Panc1 (cell line): Measurements from ENCODE around the gene AEBP1. TPM values are rescaled to one million over a fixed set of nuclear protein-coding genes. Genes with fewer than 3 reads are reported as not detected.

Experiments
- ATAC-seq: fragments of 200-7000 bp; cut with Tn5 transposase; 2 replicates; pipeline ENCODE4 v1.9.1; 2020; ENCODE audit warnings: mild to moderate bottlenecking, moderate library complexity
- BruUV-seq: library from RNA; stranded (reverse); fragments of 400-500 nt; replicated peaks from 2 replicates; lab custom pipeline; 2021; lab: Mats Ljungman, UMichigan
- CTCF ChIA-PET: fragments of 300-600 bp; sonication (Branson Sonifier 250); formaldehyde crosslinking; loops from one replicate; lab custom pipeline; 2022; ENCODE audit warnings: antibody characterized with exemption; lab: Charles Lee
- POLR2A ChIA-PET: fragments of 300-600 bp; sonication (Branson Sonifier 250); formaldehyde crosslinking; loops from one replicate; lab custom pipeline; 2022; ENCODE audit warnings: antibody characterized with exemption; lab: Charles Lee
- DNase-seq: peaks from one replicate; pipeline ENCODE4 v3.0.0-alpha.2; 2010; ENCODE audit warnings: low read depth, low spot score
- H3K27ac ChIP-seq: 2 replicates; pipeline ENCODE4 v1.5.1; 2011; ENCODE audit warnings: mild to moderate bottlenecking, low read length, inconsistent platforms
- H3K27me3 ChIP-seq: fragments of 200-500 bp; sonication (Bioruptor generic); 2 replicates; pipeline ENCODE4 v1.6.0; 2014; ENCODE audit warnings: low read length, inconsistent platforms; ENCODE audit not compliant: control insufficient read depth, insufficient read depth
- H3K36me3 ChIP-seq: fragments of 200-500 bp; sonication (Bioruptor generic); 2 replicates; pipeline ENCODE4 v1.5.1; 2014; ENCODE audit warnings: inconsistent platforms, mild to moderate bottlenecking, low read length, moderate library complexity; ENCODE audit not compliant: control insufficient read depth, insufficient read depth
- H3K4me1 ChIP-seq: 2 replicates; pipeline ENCODE4 v1.5.1; 2011; ENCODE audit warnings: inconsistent platforms, mild to moderate bottlenecking, low read length, moderate library complexity; ENCODE audit not compliant: control insufficient read depth, insufficient read depth
- H3K4me3 ChIP-seq, 2 experiments: 2 replicates each; pipeline ENCODE4 v1.5.1; 2011 to 2012; ENCODE audit warnings: low read depth in 2 of 2, low read length in 2 of 2, mild to moderate bottlenecking in 2 of 2, inconsistent platforms in 1 of 2, moderate library complexity in 1 of 2
- H3K9me3 ChIP-seq: fragments of 200-500 bp; sonication (Bioruptor generic); 2 replicates; pipeline ENCODE4 v1.5.1; 2014; ENCODE audit warnings: low read depth, mild to moderate bottlenecking, inconsistent platforms, low read length, moderate library complexity; ENCODE audit not compliant: control insufficient read depth, insufficient read depth
- CTCF ChIP-seq: fragments of 450-650 bp; IDR thresholded peaks from 2 replicates; pipeline ENCODE4 v1.5.1; 2017; ENCODE audit warnings: mild to moderate bottlenecking
- POLR2AphosphoS5 ChIP-seq: IDR thresholded peaks from 2 replicates; pipeline ENCODE4 v1.6.1; 2012; ENCODE audit warnings: mild to moderate bottlenecking, low read depth, low read length, moderate library complexity
- REST ChIP-seq, 2 experiments: IDR thresholded peaks; 2 replicates each; pipeline ENCODE4 v1.6.1; 2011 to 2012; ENCODE audit warnings: low read depth in 2 of 2, control low read depth in 1 of 2, low read length in 1 of 2, mild to moderate bottlenecking in 1 of 2, moderate library complexity in 1 of 2; ENCODE audit not compliant: insufficient read depth in 1 of 2
- SIN3A ChIP-seq: IDR thresholded peaks from 2 replicates; pipeline ENCODE4 v1.6.1; 2012; ENCODE audit warnings: low read depth, mild to moderate bottlenecking, low read length, moderate library complexity, borderline replicate concordance; ENCODE audit not compliant: insufficient read depth
- TCF7L2 ChIP-seq: IDR thresholded peaks from 2 replicates; pipeline ENCODE4 v1.6.1; 2011; ENCODE audit warnings: mild to moderate bottlenecking, low read depth, low read length, inconsistent platforms
- in situ Hi-C: cut with HindIII; loops from 2 replicates; pipeline ENCODE4 v1.10.0; 2016; ENCODE audit warnings: low sequenced_read_pairs, low pct_unique_long_range_greater_than_20kb
- intact Hi-C: fragments of 100-400 bp; cut with micrococcal nuclease; formaldehyde crosslinking; loops from one replicate; pipeline ENCODE4 v1.10.0; 2022; ENCODE audit not compliant: unreplicated experiment
- total RNA-seq: library from RNA; stranded (reverse); gene quantifications from one replicate; pipeline ENCODE4 v1.2.1, GENCODE V29; 2021; ENCODE audit not compliant: unreplicated experiment

AEBP1 gene
- total RNA-seq, 1 experiment from 2014 or later, result 0.62 TPM

GRCh38 chr7:44161371-44161770 is 57.2 kb downstream of the AEBP1 start:
- no peaks in the 10 kb centered on the region for H3K9me3 ChIP-seq
- intact Hi-C loops, result no loop called here

GRCh38 chr7:44162179-44162578 is 58.0 kb downstream of the AEBP1 start:
- no TSS peak for BruUV-seq
- Histone ChIP-seq H3K36me3 (no peaks in the 10 kb centered on the region), H3K27ac (no peak overlapping the region), H3K4me3 (no peak overlapping the region), H3K9me3 (no peaks in the 10 kb centered on the region), H3K4me1 (0 out of 2 replicates have a peak, but pooled peaks cover 4% of the 10 kb centered on the region), H3K27me3 (no peaks in the 10 kb centered on the region)
- no peak for DNase-seq
- ATAC-seq, result no peak
- ChIA-PET CTCF (no interaction called here), POLR2A (no interaction called here)
- in situ Hi-C loops, result no loop called here
- TF ChIP-seq TCF7L2 (no peak), CTCF (no peak), REST (IDR thresholded peaks at IDR 0.05; ENCODE audit: insufficient read depth in 1 of 2, low read depth in 2 of 2, low read length in 1 of 2) (no peak), SIN3A (no peak), POLR2AphosphoS5 (no peak)
- intact Hi-C loops, result no loop called here

More at GRCh38 chr7:44161371-44161770, 57.2 kb downstream of the AEBP1 start:
- no peak overlapping the region for H3K27ac ChIP-seq
- POLR2A ChIA-PET, result no interaction called here
- ATAC-seq (no peak), DNase-seq (no peak)
- no peaks in the 10 kb centered on the region for H3K36me3 ChIP-seq
- H3K27me3 ChIP-seq, result no peaks in the 10 kb centered on the region
- no TSS peak for BruUV-seq
- 0 out of 2 replicates have a peak, but pooled peaks cover 4% of the 10 kb centered on the region for H3K4me1 ChIP-seq
- in situ Hi-C loops, result no loop called here
- H3K4me3 ChIP-seq, result no peak overlapping the region
- CTCF ChIA-PET, result no interaction called here
- no peak for TF ChIP-seq POLR2AphosphoS5
- TF ChIP-seq REST (IDR thresholded peaks at IDR 0.05; ENCODE audit: insufficient read depth in 1 of 2, low read depth in 2 of 2, low read length in 1 of 2), result no peak
- TF ChIP-seq TCF7L2, result no peak
- no peak for TF ChIP-seq CTCF
- TF ChIP-seq SIN3A, result no peak
